HEK293 (cell line): ENCODE measurements around the gene ESCO1.
A peak's percentile ranks its signal among the peaks of the same experiment; 100 is the strongest.

Experiments used
- BCL11A ChIP-seq: fragments of 450-650 bp; formaldehyde crosslinking; IDR thresholded peaks from 2 replicates; pipeline ENCODE4 v1.5.1; 2016; ENCODE audit warnings: low read depth, missing biosample characterization, missing genetic modification characterization
- FEZF1 ChIP-seq: fragments of 450-650 bp; formaldehyde crosslinking; IDR thresholded peaks from 2 replicates; pipeline ENCODE4 v1.5.1; 2016; ENCODE audit warnings: missing biosample characterization, missing genetic modification characterization
- HOXC10 ChIP-seq: sonication (generic); formaldehyde crosslinking; IDR thresholded peaks from 2 replicates; pipeline ENCODE4 v1.8.1; 2023; ENCODE audit warnings: mild to moderate bottlenecking, missing genetic modification reagents
- KLF1 ChIP-seq: fragments of 450-650 bp; formaldehyde crosslinking; IDR thresholded peaks from 2 replicates; pipeline ENCODE4 v1.5.1; 2016; ENCODE audit warnings: missing biosample characterization, missing genetic modification characterization
- KLF9 ChIP-seq: fragments of 450-650 bp; formaldehyde crosslinking; IDR thresholded peaks from 2 replicates; pipeline ENCODE4 v1.5.1; 2016; ENCODE audit warnings: missing biosample characterization, missing genetic modification characterization, low read depth
- SETDB1 ChIP-seq: IDR thresholded peaks from one replicate; pipeline ENCODE4 v1.6.1; 2017; ENCODE audit warnings: mild to moderate bottlenecking, low read length, moderate library complexity, mixed read lengths; ENCODE audit not compliant: insufficient read length
- TCF7L2 ChIP-seq: IDR thresholded peaks from 2 replicates; pipeline ENCODE4 v1.6.1; 2011; ENCODE audit warnings: low read depth, mild to moderate bottlenecking, inconsistent platforms, low read length, moderate library complexity, borderline replicate concordance
- ZBTB1 ChIP-seq: fragments of 450-650 bp; formaldehyde crosslinking; IDR thresholded peaks from 2 replicates; pipeline ENCODE4 v1.5.1; 2016; ENCODE audit warnings: missing biosample characterization, missing genetic modification characterization
- ZNF157 ChIP-seq: fragments of 450-650 bp; formaldehyde crosslinking; IDR thresholded peaks from 2 replicates; pipeline ENCODE4 v1.5.1; 2016; ENCODE audit warnings: missing biosample characterization, missing genetic modification characterization
- ZNF223 ChIP-seq: fragments of 450-650 bp; formaldehyde crosslinking; IDR thresholded peaks from 2 replicates; pipeline ENCODE4 v1.5.1; 2016; ENCODE audit warnings: missing biosample characterization, missing genetic modification characterization
- ZNF23 ChIP-seq: fragments of 450-650 bp; formaldehyde crosslinking; IDR thresholded peaks from 2 replicates; pipeline ENCODE4 v1.5.1; 2016; ENCODE audit warnings: missing biosample characterization, missing genetic modification characterization, borderline replicate concordance
- ZNF239 ChIP-seq: fragments of 450-650 bp; formaldehyde crosslinking; IDR thresholded peaks from 2 replicates; pipeline ENCODE4 v1.5.1; 2016; ENCODE audit warnings: missing biosample characterization, missing genetic modification characterization
- ZNF24 ChIP-seq: fragments of 450-650 bp; formaldehyde crosslinking; IDR thresholded peaks from 2 replicates; pipeline ENCODE4 v1.5.1; 2016; ENCODE audit warnings: missing biosample characterization, missing genetic modification characterization
- ZNF335 ChIP-seq: fragments of 450-650 bp; formaldehyde crosslinking; conservative IDR thresholded peaks from 2 replicates; pipeline ENCODE4 v1.5.1; 2016; ENCODE audit warnings: missing biosample characterization, missing genetic modification characterization
- ZNF404 ChIP-seq: fragments of 450-650 bp; formaldehyde crosslinking; IDR thresholded peaks from 2 replicates; pipeline ENCODE4 v1.5.1; 2017; ENCODE audit warnings: missing biosample characterization, missing genetic modification characterization
- ZNF473 ChIP-seq: fragments of 450-650 bp; formaldehyde crosslinking; IDR thresholded peaks from 2 replicates; pipeline ENCODE4 v1.5.1; 2017; ENCODE audit warnings: missing biosample characterization, missing genetic modification characterization
- ZNF549 ChIP-seq: fragments of 450-650 bp; IDR thresholded peaks from 2 replicates; pipeline ENCODE4 v1.5.1; 2018; ENCODE audit warnings: missing biosample characterization, missing genetic modification characterization, mild to moderate bottlenecking, inconsistent platforms, moderate library complexity
- ZNF558 ChIP-seq: fragments of 450-650 bp; formaldehyde crosslinking; IDR thresholded peaks from 2 replicates; pipeline ENCODE4 v1.5.1; 2016; ENCODE audit warnings: missing biosample characterization, missing genetic modification characterization
- ZNF626 ChIP-seq: fragments of 450-650 bp; sonication (Bioruptor Pico); formaldehyde crosslinking; IDR thresholded peaks from 2 replicates; pipeline ENCODE4 v1.5.1; 2018; ENCODE audit warnings: missing biosample characterization, missing genetic modification characterization, inconsistent platforms
- ZNF837 ChIP-seq: fragments of 450-650 bp; formaldehyde crosslinking; IDR thresholded peaks from 2 replicates; pipeline ENCODE4 v1.5.1; 2016; ENCODE audit warnings: missing biosample characterization, missing genetic modification characterization
- ZNF843 ChIP-seq: fragments of 450-650 bp; formaldehyde crosslinking; IDR thresholded peaks from 2 replicates; pipeline ENCODE4 v1.5.1; 2016; ENCODE audit warnings: missing biosample characterization, missing genetic modification characterization
- ZSCAN16 ChIP-seq: fragments of 450-650 bp; formaldehyde crosslinking; IDR thresholded peaks from 2 replicates; pipeline ENCODE4 v1.5.1; 2016; ENCODE audit warnings: missing biosample characterization, missing genetic modification characterization
- TF ChIP-seq, protein P1 (sequence below): fragments of 450-650 bp; formaldehyde crosslinking; IDR thresholded peaks from 2 replicates; pipeline ENCODE4 v1.5.1; 2016; ENCODE audit warnings: missing biosample characterization, missing genetic modification characterization, borderline replicate concordance
- TF ChIP-seq, protein P2 (sequence below): fragments of 450-650 bp; formaldehyde crosslinking; IDR thresholded peaks from 2 replicates; pipeline ENCODE4 v1.5.1; 2016; ENCODE audit warnings: missing biosample characterization, missing genetic modification characterization
- TF ChIP-seq, protein P3 (sequence below): fragments of 450-650 bp; formaldehyde crosslinking; IDR thresholded peaks from 2 replicates; pipeline ENCODE4 v1.5.1; 2016; ENCODE audit warnings: missing biosample characterization, missing genetic modification characterization
- TF ChIP-seq, protein P4 (sequence below): fragments of 450-650 bp; formaldehyde crosslinking; IDR thresholded peaks from 2 replicates; pipeline ENCODE4 v1.5.0; 2017; ENCODE audit warnings: missing biosample characterization, missing genetic modification characterization, borderline replicate concordance

The ESCO1 gene

DNA sequence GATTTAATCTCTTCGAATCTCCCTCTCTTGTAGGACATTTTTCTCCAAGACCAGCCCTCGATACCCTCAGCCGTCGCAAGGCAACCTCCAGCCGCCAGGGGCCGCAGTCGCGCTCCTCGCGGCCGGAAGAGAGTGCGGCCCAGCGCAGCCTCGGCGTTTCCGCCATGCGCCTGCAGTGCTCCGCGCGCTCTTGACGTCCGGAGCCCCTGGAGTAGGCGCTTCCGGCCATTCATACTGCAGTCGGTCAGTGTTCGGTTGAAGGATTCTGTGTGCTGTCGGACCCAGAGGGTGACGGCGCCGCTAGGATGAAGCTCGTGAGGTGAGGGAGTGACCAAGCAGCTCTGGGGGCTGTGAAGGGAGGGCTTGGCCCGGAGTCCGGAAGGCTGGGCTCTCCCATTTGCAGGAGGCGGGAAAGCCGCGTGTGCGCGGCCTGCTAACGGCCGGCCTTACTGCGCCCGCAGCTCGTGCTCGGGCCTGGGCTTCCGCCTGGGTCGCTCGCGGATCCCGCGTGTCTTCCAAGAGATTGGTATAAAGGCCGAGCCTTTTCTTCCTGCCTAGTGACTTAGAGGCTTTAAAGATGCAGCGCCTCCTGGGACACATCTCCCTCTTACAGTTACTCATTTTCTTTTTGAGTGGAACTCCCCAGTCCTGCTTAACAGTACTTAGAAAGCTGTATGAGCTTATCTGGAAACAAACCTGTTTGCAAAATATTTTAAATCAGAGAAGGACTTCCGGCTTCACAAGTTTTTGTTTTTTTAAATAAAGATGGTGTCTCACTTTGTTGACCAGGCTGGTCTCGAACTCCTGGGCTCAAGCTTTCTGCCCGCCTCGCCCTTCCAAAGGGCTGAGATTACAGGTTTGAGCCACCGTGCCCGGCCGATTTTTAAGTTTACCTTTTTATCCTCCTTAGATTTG, 11.9 kb upstream of the ESCO1 start, which contains the start of gene SNRPD1 (continued):
- TF ChIP-seq, protein P1, sequence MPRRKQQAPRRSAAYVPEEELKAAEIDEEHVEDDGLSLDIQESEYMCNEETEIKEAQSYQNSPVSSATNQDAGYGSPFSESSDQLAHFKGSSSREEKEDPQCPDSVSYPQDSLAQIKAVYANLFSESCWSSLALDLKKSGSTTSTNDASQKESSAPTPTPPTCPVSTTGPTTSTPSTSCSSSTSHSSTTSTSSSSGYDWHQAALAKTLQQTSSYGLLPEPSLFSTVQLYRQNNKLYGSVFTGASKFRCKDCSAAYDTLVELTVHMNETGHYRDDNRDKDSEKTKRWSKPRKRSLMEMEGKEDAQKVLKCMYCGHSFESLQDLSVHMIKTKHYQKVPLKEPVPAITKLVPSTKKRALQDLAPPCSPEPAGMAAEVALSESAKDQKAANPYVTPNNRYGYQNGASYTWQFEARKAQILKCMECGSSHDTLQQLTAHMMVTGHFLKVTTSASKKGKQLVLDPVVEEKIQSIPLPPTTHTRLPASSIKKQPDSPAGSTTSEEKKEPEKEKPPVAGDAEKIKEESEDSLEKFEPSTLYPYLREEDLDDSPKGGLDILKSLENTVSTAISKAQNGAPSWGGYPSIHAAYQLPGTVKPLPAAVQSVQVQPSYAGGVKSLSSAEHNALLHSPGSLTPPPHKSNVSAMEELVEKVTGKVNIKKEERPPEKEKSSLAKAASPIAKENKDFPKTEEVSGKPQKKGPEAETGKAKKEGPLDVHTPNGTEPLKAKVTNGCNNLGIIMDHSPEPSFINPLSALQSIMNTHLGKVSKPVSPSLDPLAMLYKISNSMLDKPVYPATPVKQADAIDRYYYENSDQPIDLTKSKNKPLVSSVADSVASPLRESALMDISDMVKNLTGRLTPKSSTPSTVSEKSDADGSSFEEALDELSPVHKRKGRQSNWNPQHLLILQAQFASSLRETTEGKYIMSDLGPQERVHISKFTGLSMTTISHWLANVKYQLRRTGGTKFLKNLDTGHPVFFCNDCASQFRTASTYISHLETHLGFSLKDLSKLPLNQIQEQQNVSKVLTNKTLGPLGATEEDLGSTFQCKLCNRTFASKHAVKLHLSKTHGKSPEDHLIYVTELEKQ (tag by site-specific recombination) = no peak
- TF ChIP-seq ZNF223 (tag by site-specific recombination) (no peak), ZNF558 (tag by site-specific recombination) (no peak), ZNF549 (tag by site-specific recombination) (no peak), TCF7L2 (no peak), ZNF404 (no peak), ZNF157 (tag by site-specific recombination) (no peak), KLF9 (tag by site-specific recombination) (peak; percentile 45; the same call in 1 of the 2 replicates), KLF1 (no peak; the same call in 1 of the 2 replicates), SETDB1 (peak; percentile 82), BCL11A (tag by site-specific recombination) (no peak), ZNF239 (tag by site-specific recombination) (peak; percentile 20; the same call in 1 of the 2 replicates), ZSCAN16 (tag by site-specific recombination) (no peak), FEZF1 (no peak; the same call in 1 of the 2 replicates), ZNF24 (tag by site-specific recombination) (peak; percentile 78), ZNF335 (peak; percentile 76), ZNF626 (tag by site-specific recombination) (no peak), ZNF23 (0 out of 2 replicates have a peak, but pooled peaks have one; percentile 29), ZNF837 (tag by site-specific recombination) (peak; percentile 14; the same call in 1 of the 2 replicates), ZBTB1 (tag by site-specific recombination) (no peak), HOXC10 (CRISPR knock-in tag) (no peak), ZNF473 (tag by site-specific recombination) (no peak), ZNF843 (tag by site-specific recombination) (peak; percentile 66; the same call in 1 of the 2 replicates)
- TF ChIP-seq, protein P2, sequence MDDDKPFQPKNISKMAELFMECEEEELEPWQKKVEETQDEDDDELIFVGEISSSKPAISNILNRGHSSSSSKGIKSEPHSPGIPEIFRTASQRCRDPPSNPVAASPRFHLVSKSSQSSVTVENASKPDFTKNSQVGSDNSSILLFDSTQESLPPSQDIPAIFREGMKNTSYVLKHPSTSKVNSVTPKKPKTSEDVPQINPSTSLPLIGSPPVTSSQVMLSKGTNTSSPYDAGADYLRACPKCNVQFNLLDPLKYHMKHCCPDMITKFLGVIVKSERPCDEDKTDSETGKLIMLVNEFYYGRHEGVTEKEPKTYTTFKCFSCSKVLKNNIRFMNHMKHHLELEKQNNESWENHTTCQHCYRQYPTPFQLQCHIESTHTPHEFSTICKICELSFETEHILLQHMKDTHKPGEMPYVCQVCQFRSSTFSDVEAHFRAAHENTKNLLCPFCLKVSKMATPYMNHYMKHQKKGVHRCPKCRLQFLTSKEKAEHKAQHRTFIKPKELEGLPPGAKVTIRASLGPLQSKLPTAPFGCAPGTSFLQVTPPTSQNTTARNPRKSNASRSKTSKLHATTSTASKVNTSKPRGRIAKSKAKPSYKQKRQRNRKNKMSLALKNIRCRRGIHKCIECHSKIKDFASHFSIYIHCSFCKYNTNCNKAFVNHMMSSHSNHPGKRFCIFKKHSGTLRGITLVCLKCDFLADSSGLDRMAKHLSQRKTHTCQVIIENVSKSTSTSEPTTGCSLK = no peak
- TF ChIP-seq, protein P3, sequence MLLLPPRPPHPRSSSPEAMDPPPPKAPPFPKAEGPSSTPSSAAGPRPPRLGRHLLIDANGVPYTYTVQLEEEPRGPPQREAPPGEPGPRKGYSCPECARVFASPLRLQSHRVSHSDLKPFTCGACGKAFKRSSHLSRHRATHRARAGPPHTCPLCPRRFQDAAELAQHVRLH = peak; percentile 65; the same call in 1 of the 2 replicates
- TF ChIP-seq, protein P4, sequence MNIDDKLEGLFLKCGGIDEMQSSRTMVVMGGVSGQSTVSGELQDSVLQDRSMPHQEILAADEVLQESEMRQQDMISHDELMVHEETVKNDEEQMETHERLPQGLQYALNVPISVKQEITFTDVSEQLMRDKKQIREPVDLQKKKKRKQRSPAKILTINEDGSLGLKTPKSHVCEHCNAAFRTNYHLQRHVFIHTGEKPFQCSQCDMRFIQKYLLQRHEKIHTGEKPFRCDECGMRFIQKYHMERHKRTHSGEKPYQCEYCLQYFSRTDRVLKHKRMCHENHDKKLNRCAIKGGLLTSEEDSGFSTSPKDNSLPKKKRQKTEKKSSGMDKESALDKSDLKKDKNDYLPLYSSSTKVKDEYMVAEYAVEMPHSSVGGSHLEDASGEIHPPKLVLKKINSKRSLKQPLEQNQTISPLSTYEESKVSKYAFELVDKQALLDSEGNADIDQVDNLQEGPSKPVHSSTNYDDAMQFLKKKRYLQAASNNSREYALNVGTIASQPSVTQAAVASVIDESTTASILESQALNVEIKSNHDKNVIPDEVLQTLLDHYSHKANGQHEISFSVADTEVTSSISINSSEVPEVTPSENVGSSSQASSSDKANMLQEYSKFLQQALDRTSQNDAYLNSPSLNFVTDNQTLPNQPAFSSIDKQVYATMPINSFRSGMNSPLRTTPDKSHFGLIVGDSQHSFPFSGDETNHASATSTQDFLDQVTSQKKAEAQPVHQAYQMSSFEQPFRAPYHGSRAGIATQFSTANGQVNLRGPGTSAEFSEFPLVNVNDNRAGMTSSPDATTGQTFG = no peak
